Measurements from ENCODE around the gene CXCL1.

CXCL1 gene

GRCh38 chr4:73919691-73920090 lies 50.5 kb downstream of the CXCL1 start:
- DNase-seq: no peak
